ENCODE data around the gene SLC35C1. TPM values are rescaled to one million over a fixed set of nuclear protein-coding genes. Genes with fewer than 3 reads are reported as not detected.

Gene SLC35C1
- total RNA-seq, 1 experiment from 2014 or later = 9.5 TPM

- ATAC-seq (no peak), DNase-seq (no peak)
- no peak overlapping the region for H3K4me3 ChIP-seq (ENCODE audit: low read length)
- no peak overlapping the region for H3K9ac ChIP-seq (ENCODE audit: low read length)
- BruUV-seq (replicated peaks) = no TSS peak
- intact Hi-C loops (cut with micrococcal nuclease) = no loop called here
- H3K9me3 ChIP-seq (ENCODE audit: low read length) = no peaks in the 10 kb centered on the region
- H3K27me3 ChIP-seq (ENCODE audit: low read length) = no peaks in the 10 kb centered on the region
- TF ChIP-seq EZH2 (IDR thresholded peaks at IDR 0.05; ENCODE audit: low read length, unreplicated experiment) (no peak), CTCF (conservative IDR thresholded peaks at IDR 0.05; ENCODE audit: low read depth, low read length) (no peak), EZH2phosphoT487 (IDR thresholded peaks at IDR 0.05; ENCODE audit: borderline replicate concordance, low read length) (no peak)
- no peaks in the 10 kb centered on the region for H3K9me2 ChIP-seq (replicated peaks; ENCODE audit: low read length)
- no peak overlapping the region for H3K27ac ChIP-seq (ENCODE audit: low read length)
- 0 out of 2 replicates have a peak, but pooled peaks cover 3% of the 10 kb centered on the region for H4K20me1 ChIP-seq (ENCODE audit: low read length)
- peaks cover 11% of the 10 kb centered on the region for H3K79me2 ChIP-seq (ENCODE audit: low read length)
- POLR2A ChIA-PET (ENCODE audit: unreplicated experiment) = no interaction called here
- CTCF ChIA-PET = interaction anchor here (0.5 kb wide), 1 partner anchor 16 kb away, joined by 3 read pairs; no protein-coding TSS in a partner anchor
- peaks cover 4% of the 10 kb centered on the region; the same call in 1 of the 2 replicates for H3K36me3 ChIP-seq (ENCODE audit: low read depth, low read length)
- H3F3A ChIP-seq (ENCODE audit: low read length, unreplicated experiment) = no peaks in the 10 kb centered on the region
- no peak overlapping the region for H3K4me2 ChIP-seq (ENCODE audit: low read length)
- no peak overlapping the region for H2AFZ ChIP-seq (ENCODE audit: low read length)
- no peaks in the 10 kb centered on the region for H3K4me1 ChIP-seq (ENCODE audit: insufficient read depth, low read length)
Measured at GRCh38 chr11:45857961-45858474, 53.1 kb downstream of the SLC35C1 start.

- ChIA-PET POLR2A (ENCODE audit: unreplicated experiment) (no interaction called here), CTCF (no interaction called here)
- Histone ChIP-seq H3K9me2 (replicated peaks; ENCODE audit: low read length) (no peaks in the 10 kb centered on the region), H3K36me3 (ENCODE audit: low read depth, low read length) (peaks cover 4% of the 10 kb centered on the region; the same call in 1 of the 2 replicates), H4K20me1 (ENCODE audit: low read length) (0 out of 2 replicates have a peak, but pooled peaks cover 1% of the 10 kb centered on the region), H3K9ac (ENCODE audit: low read length) (no peak overlapping the region), H3K27me3 (ENCODE audit: low read length) (no peaks in the 10 kb centered on the region), H3K4me3 (ENCODE audit: low read length) (no peak overlapping the region), H3F3A (ENCODE audit: low read length, unreplicated experiment) (no peaks in the 10 kb centered on the region), H2AFZ (ENCODE audit: low read length) (no peak overlapping the region), H3K27ac (ENCODE audit: low read length) (no peak overlapping the region), H3K9me3 (ENCODE audit: low read length) (no peaks in the 10 kb centered on the region), H3K4me1 (ENCODE audit: insufficient read depth, low read length) (no peaks in the 10 kb centered on the region), H3K79me2 (ENCODE audit: low read length) (peaks cover 3% of the 10 kb centered on the region; the same call in 1 of the 2 replicates), H3K4me2 (ENCODE audit: low read length) (no peak overlapping the region)
- DNase-seq (no peak), ATAC-seq (no peak)
- TF ChIP-seq EZH2phosphoT487 (IDR thresholded peaks at IDR 0.05; ENCODE audit: borderline replicate concordance, low read length) (no peak), CTCF (conservative IDR thresholded peaks at IDR 0.05; ENCODE audit: low read depth, low read length) (no peak), EZH2 (IDR thresholded peaks at IDR 0.05; ENCODE audit: low read length, unreplicated experiment) (no peak)
- intact Hi-C loops (cut with micrococcal nuclease) = no loop called here
- no TSS peak for BruUV-seq (replicated peaks)
Measured at GRCh38 chr11:45858751-45859398, 53.9 kb downstream of the SLC35C1 start.

- no TSS peak for BruUV-seq (replicated peaks)
- ChIA-PET CTCF (no interaction called here), POLR2A (ENCODE audit: unreplicated experiment) (no interaction called here)
- no peak overlapping the region for H3K4me2 ChIP-seq (ENCODE audit: low read length)
- no peak overlapping the region for H2AFZ ChIP-seq (ENCODE audit: low read length)
- H3K79me2 ChIP-seq (ENCODE audit: low read length) = no peaks in the 10 kb centered on the region
- H3K9ac ChIP-seq (ENCODE audit: low read length) = no peak overlapping the region
- ATAC-seq (no peak), DNase-seq (no peak)
- no peak for TF ChIP-seq EZH2phosphoT487 (IDR thresholded peaks at IDR 0.05; ENCODE audit: borderline replicate concordance, low read length)
- TF ChIP-seq EZH2 (IDR thresholded peaks at IDR 0.05; ENCODE audit: low read length, unreplicated experiment) = no peak
- TF ChIP-seq CTCF (conservative IDR thresholded peaks at IDR 0.05; ENCODE audit: low read depth, low read length) = no peak
- intact Hi-C loops (cut with micrococcal nuclease) = no loop called here
- H3K27me3 ChIP-seq (ENCODE audit: low read length) = no peaks in the 10 kb centered on the region
- H3K9me2 ChIP-seq (replicated peaks; ENCODE audit: low read length) = no peaks in the 10 kb centered on the region
- no peak overlapping the region for H3K4me3 ChIP-seq (ENCODE audit: low read length)
- no peaks in the 10 kb centered on the region for H4K20me1 ChIP-seq (ENCODE audit: low read length)
- H3K9me3 ChIP-seq (ENCODE audit: low read length) = no peaks in the 10 kb centered on the region
- no peak overlapping the region for H3K27ac ChIP-seq (ENCODE audit: low read length)
- H3K36me3 ChIP-seq (ENCODE audit: low read depth, low read length) = peaks cover 4% of the 10 kb centered on the region; the same call in 1 of the 2 replicates
- H3K4me1 ChIP-seq (ENCODE audit: insufficient read depth, low read length) = no peaks in the 10 kb centered on the region
- no peaks in the 10 kb centered on the region for H3F3A ChIP-seq (ENCODE audit: low read length, unreplicated experiment)
Measured at GRCh38 chr11:45859661-45860140, 54.8 kb downstream of the SLC35C1 start.
